DND-41 (cell line): Measurements from ENCODE around the gene CENPC.

Experiments
- ATAC-seq: fragments of 200-7000 bp; cut with Tn5 transposase; 3 replicates; pipeline ENCODE4 v1.9.1; 2021; ENCODE audit warnings: low read depth; ENCODE audit not compliant: insufficient read depth
- DNase-seq: peaks from one replicate; pipeline ENCODE4 v3.0.0-alpha.2; 2020
- H2AFZ ChIP-seq: 2 replicates; pipeline ENCODE4 v1.6.0; 2012; ENCODE audit warnings: low read depth, low read length
- H3K27ac ChIP-seq: 2 replicates; pipeline ENCODE4 v1.5.1; 2012; ENCODE audit warnings: low read length, inconsistent platforms
- H3K27me3 ChIP-seq: fragments of 200-600 bp; sonication (generic); 2 replicates; pipeline ENCODE4 v1.6.0; 2012; ENCODE audit warnings: low read length, mild to moderate bottlenecking, inconsistent platforms; ENCODE audit not compliant: insufficient read depth, poor library complexity
- H3K36me3 ChIP-seq: 2 replicates; pipeline ENCODE4 v1.5.1; 2012; ENCODE audit warnings: low read length, inconsistent platforms; ENCODE audit not compliant: insufficient read depth
- H3K4me1 ChIP-seq: 2 replicates; pipeline ENCODE4 v1.5.1; 2012; ENCODE audit warnings: mild to moderate bottlenecking, low read length; ENCODE audit not compliant: insufficient read depth
- H3K4me2 ChIP-seq: 2 replicates; pipeline ENCODE4 v1.6.0; 2012; ENCODE audit warnings: mild to moderate bottlenecking, moderate library complexity, low read length, inconsistent platforms; ENCODE audit not compliant: insufficient read depth
- H3K4me3 ChIP-seq, 2 experiments: fragments of 200-600 bp in 1 of 2; shearing (Covaris generic) in 1 of 2; 2 replicates each; pipeline ENCODE4 v1.5.1; 2012 to 2016; ENCODE audit warnings: inconsistent platforms in 2 of 2, low read length in 2 of 2, mild to moderate bottlenecking in 2 of 2, low read depth in 1 of 2, moderate library complexity in 1 of 2
- H3K79me2 ChIP-seq: 2 replicates; pipeline ENCODE4 v1.6.0; 2012; ENCODE audit warnings: low read length, inconsistent platforms; ENCODE audit not compliant: insufficient read depth
- H3K9ac ChIP-seq: 2 replicates; pipeline ENCODE4 v1.6.0; 2012; ENCODE audit warnings: low read depth, mild to moderate bottlenecking, inconsistent platforms, low read length, moderate library complexity
- H3K9me3 ChIP-seq: 2 replicates; pipeline ENCODE4 v1.5.1; 2012; ENCODE audit warnings: low read length, moderate library complexity, mild to moderate bottlenecking, inconsistent platforms; ENCODE audit not compliant: insufficient read depth, severe bottlenecking
- H4K20me1 ChIP-seq: 2 replicates; pipeline ENCODE4 v1.6.0; 2012; ENCODE audit warnings: low read length; ENCODE audit not compliant: insufficient read depth
- EZH2 ChIP-seq: IDR thresholded peaks from 3 replicates; pipeline ENCODE4 v1.6.1; 2012; ENCODE audit warnings: borderline replicate concordance, low read depth, mild to moderate bottlenecking, moderate library complexity, low read length, inconsistent platforms; ENCODE audit not compliant: severe bottlenecking
- TF ChIP-seq, protein P1 (sequence below): IDR thresholded peaks from 2 replicates; pipeline ENCODE4 v1.5.1; 2012; ENCODE audit warnings: borderline replicate concordance, low read length, moderate library complexity, mild to moderate bottlenecking; ENCODE audit not compliant: poor library complexity, severe bottlenecking; ENCODE audit errors: extremely low read depth

Gene CENPC

DNA sequence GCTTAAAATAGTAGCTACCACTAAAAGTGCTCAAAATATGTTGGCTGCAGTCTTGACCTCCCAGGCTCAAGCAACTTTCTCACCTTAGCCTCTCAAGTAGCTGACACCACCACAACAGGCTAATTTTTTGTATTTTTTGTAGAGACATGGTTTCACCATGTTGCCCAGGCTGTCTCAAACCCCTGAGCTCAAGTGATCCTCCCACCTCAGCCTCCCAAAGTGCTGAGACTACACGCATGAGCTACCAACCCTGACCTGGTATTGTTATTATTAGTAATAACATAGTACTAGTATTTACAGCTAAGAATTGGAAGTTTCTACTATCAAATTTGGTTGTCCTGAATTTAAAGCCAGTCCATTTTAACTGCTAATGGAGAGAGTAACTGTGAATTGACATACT, 31.2 kb upstream of the CENPC start:
- Histone ChIP-seq H3K4me2 (no peak overlapping the region), H3K79me2 (no peaks in the 10 kb centered on the region), H3K4me3 (no peak overlapping the region), H3K9ac (no peak overlapping the region), H4K20me1 (no peaks in the 10 kb centered on the region), H3K4me1 (peaks cover 23% of the 10 kb centered on the region), H2AFZ (no peak overlapping the region), H3K36me3 (no peaks in the 10 kb centered on the region), H3K27ac (no peak overlapping the region), H3K9me3 (no peaks in the 10 kb centered on the region), H3K27me3 (no peaks in the 10 kb centered on the region)
- ATAC-seq (no peak), DNase-seq (no peak)
- no peak for TF ChIP-seq EZH2
- TF ChIP-seq, protein P1, sequence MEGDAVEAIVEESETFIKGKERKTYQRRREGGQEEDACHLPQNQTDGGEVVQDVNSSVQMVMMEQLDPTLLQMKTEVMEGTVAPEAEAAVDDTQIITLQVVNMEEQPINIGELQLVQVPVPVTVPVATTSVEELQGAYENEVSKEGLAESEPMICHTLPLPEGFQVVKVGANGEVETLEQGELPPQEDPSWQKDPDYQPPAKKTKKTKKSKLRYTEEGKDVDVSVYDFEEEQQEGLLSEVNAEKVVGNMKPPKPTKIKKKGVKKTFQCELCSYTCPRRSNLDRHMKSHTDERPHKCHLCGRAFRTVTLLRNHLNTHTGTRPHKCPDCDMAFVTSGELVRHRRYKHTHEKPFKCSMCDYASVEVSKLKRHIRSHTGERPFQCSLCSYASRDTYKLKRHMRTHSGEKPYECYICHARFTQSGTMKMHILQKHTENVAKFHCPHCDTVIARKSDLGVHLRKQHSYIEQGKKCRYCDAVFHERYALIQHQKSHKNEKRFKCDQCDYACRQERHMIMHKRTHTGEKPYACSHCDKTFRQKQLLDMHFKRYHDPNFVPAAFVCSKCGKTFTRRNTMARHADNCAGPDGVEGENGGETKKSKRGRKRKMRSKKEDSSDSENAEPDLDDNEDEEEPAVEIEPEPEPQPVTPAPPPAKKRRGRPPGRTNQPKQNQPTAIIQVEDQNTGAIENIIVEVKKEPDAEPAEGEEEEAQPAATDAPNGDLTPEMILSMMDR = no peak

DNA sequence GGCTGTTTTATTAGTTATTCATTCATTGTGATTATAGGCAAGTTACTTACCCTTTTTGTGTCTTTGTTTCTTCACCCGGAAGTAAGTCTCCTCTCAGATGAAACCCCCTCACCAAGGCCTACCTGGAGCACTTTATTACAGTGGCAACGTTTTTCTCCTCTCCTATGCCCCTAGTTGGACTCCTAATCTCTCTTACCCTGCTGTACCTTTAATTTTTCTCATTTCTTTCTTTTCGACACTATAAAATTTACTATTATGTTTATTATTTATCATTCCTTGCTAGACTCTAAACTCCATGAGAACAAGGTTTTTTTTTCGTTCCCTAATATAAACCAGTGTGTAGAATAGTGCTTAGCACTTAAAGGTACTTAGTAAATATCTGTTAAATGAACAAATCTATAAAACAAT, 30.8 kb upstream of the CENPC start:
- no peak overlapping the region for H3K9ac ChIP-seq
- no peak for DNase-seq
- ATAC-seq = no peak

DNA sequence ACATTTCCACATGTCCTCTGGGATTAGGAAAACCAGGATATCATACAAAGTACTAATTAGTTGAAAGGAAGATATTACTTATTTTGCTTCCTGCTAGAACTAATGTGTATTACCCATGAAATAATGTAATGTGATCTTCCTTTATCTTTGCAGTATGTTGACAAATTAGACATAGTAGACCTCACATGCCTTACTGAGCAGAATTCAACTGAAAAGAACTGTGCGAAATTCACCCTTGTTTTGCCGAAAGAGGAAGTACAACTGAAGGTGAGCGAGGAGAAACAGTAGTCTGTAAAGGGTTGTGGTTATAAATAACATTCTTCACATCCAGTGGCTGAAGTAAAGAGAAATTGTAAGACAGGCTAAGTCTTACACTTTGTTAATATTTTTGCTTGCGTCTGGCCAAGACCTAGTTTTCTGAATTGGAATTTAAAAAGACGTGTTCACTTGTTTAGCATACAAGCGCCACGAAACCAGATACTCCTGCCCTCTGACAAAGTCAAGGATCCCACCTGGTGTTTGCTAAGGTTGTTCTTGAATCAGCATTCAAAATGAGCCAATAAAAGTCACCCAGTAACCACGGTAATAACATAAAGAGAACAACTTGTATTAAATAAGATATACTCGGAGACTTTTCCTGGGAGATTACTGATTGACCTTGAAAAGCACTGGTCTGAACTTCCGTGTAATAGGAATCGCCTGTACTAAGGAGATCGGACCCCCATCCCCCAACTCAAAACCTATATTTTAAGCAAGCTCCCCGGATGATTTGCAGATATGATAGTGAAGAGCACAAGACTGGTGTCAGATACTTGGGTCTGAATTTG, 30.1 kb upstream of the CENPC start:
- Histone ChIP-seq H3K27me3 (no peaks in the 10 kb centered on the region), H3K9me3 (no peaks in the 10 kb centered on the region), H3K36me3 (no peaks in the 10 kb centered on the region), H3K4me1 (peaks cover 12% of the 10 kb centered on the region), H4K20me1 (no peaks in the 10 kb centered on the region), H3K4me3 (no peak overlapping the region), H3K9ac (no peak overlapping the region), H3K27ac (no peak overlapping the region), H2AFZ (no peak overlapping the region), H3K4me2 (no peak overlapping the region), H3K79me2 (no peaks in the 10 kb centered on the region)
- ATAC-seq (peak; percentile 53; the same call in 2 of the 3 replicates), DNase-seq (no peak)
- TF ChIP-seq EZH2 = no peak
- TF ChIP-seq, protein P1 = no peak

More for the DNA sequence above, 30.8 kb upstream of the CENPC start:
- no peak overlapping the region for H3K27ac ChIP-seq
- TF ChIP-seq, protein P1 = no peak
- TF ChIP-seq EZH2 = no peak
- H3K79me2 ChIP-seq = no peaks in the 10 kb centered on the region
- H3K36me3 ChIP-seq = no peaks in the 10 kb centered on the region
- no peaks in the 10 kb centered on the region for H3K9me3 ChIP-seq
- peaks cover 18% of the 10 kb centered on the region for H3K4me1 ChIP-seq
- no peaks in the 10 kb centered on the region for H3K27me3 ChIP-seq
- no peak overlapping the region for H3K4me3 ChIP-seq
- no peaks in the 10 kb centered on the region for H4K20me1 ChIP-seq
- no peak overlapping the region for H2AFZ ChIP-seq
- H3K4me2 ChIP-seq = no peak overlapping the region
